ENCODE results near the gene BANK1.
A peak's percentile ranks its signal among the peaks of the same experiment; 100 is the strongest.

Gene BANK1

DNA sequence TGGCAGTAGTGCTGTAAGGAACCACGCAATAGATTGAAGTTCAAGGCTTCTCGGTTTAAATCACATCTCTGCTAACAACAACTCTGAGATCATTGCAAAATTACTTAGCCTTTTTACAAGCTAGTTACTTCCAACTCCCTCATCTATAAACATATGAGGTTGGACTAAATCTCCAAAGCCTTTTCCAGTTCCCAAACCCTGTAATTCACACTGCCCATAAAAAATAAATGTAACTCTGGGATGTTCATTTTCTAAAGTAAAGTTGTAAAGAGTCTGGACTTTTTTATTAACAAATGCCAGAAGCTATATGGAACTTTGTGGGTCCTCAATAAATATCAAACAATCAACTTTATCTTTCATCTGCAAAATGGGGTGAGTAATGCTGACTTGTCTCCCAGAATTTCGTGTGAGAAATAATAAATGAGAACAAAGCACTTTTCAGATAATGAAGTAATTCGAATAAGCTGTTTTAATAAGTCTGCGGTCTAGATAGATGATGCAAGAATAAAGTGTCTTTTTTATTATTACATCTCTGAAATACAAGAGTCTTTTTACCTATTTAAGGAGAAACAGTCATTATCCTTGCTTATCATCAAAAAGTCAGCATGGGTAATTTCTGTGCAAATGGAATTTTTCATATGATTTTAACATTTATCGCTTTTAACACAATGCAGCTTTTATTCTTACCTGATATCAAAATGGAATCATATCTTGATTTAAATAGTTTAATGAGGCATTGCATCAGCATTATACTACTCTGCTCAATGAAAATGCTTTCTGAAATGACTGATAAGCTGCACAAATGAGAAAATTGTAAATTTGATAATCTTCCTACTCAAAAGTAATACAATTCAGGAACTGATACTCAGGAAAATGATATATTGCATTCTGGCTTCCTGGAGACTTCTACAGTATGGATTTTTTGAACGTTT lies 252.6 kb downstream of the BANK1 start:
- no peak for DNase-seq

DNA sequence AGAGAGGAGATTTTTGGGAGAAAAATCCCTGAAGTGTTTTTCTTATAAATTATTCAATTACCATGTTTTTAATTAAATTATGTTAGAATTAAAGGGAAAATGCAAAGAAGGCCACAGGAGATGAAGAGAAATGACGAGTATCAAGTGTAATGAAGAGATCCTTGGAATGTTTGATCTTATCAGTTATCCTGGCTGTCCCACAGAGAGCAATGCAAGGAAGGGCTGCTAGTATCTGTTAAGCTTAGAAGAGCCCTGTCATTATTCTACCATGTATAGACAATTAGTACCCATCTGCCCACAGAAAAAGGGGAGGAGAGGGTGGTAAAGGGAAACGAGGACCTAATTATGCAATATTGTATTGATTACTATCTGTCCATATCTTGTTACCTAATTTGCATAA lies 257.1 kb downstream of the BANK1 start:
- DNase-seq: no peak

DNA sequence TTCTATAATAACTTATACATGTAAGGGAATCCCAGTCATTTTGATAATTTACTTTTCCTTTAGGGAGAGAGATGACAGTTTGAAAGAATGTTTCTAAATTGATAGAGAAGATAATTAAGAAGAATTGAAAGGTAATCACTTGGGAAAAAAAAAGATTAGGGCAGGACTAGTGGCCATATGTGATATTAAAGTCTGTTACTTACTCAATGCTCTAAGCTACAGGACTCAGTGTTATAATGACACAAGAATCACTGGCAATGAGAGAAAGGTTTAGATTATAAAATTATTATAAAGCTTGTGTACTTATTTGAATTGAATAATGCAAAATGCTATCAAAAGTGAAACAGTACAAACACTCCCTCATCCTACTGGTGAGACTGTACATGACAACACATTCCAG lies 265.3 kb downstream of the BANK1 start:
- no peak for DNase-seq

DNA sequence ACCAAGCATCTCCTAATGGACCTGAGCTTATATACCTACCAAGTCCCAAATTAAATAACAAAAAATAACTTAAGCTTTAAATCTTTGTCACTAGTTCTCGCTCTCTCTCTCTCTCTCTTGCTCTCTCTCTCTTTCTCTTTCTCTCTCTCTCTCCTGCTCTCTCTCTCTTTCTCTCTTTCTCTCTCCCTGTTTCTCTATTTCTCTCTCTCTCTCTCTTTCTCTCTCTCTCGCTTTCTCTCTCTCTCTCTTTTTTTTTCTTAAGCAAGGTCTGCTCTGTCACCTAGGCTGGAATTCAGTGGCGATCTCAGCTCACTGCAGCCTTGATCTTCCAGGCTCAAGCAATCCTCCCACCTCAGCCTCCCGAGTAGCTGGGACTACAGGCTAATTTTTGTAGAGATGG lies 266.6 kb downstream of the BANK1 start:
- no peak for DNase-seq

GRCh38 chr4:102061133-102061532 lies 270.6 kb downstream of the BANK1 start:
- no peak for DNase-seq

DNA sequence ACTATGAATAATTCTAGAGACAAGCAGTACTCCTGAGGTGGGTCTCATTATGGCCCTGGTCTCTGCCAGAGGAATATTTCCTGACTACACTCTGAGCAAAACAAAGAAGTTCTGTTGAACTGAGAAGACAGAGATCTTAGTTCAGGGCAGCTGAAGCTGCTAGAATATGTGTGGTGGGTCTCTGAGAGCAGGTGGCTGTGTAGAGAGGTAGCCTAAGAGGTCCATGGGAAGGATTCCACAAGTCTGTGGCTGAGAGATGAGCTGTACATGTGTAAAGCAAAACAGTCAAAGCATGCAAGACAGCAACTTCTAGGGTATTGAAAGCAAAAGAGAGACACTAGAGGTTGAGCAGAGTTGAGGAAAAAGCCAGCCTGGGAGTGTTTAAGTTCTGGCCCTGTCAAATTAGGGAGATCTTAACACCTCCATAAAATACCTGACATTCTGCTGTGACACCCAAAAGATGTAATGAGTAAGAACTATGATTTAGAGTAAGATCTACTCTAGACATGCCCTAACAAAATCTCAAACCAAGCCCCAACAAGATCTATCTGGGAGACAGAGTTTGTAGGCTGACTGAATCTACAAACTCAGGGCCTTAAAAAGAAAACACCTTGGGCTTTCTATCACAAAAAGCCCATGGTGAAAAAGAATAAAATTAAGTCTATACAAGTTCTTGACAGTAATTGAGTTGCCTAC lies 274.4 kb downstream of the BANK1 start:
- no peak for DNase-seq

- DNase-seq: no peak
Measured at GRCh38 chr4:102076622-102077021, 286.1 kb downstream of the BANK1 start.

DNA sequence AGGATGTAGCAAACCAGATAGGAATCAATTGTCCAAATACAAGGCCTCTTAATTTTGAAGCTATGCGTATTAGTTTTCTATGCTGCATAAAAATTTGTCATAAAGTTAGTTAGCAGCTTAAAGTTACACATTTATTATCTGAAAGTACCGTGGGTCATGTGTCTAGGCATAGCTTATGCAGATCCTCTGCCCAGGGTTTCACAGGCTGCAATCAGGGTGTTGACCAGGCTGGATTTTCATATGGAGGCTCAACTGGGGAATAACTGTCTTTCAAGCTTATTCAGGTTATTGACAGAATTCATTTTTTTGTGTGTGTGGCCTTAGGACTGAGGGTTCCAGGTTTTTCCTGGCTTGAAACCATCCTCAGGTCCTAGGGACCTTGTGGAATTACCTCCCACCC lies 289.7 kb downstream of the BANK1 start:
- DNase-seq: no peak

- DNase-seq: no peak
Measured at GRCh38 chr4:102089850-102090621, 299.5 kb downstream of the BANK1 start.

GRCh38 chr4:102091656-102092055 lies 301.1 kb downstream of the BANK1 start:
- DNase-seq: no peak

DNA sequence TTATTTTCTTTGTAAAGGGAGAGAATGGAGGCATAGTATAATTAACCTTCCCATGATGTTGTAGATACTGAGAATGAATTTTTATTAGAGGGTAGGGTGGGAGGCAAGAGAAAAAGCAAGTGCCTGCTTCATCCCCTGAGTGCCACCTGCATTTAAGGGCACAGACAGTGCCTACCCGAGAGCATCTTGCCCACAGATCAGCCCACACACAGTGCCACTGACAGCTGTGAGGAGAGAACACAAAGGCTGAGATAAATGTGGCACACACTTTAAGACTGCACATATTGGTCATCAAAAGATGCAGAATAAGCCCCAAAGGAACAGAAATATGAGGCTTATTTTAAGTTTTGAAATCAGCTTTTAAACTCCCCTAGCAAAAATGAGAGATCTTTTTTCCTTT lies 304.0 kb downstream of the BANK1 start:
- no peak for DNase-seq

DNA sequence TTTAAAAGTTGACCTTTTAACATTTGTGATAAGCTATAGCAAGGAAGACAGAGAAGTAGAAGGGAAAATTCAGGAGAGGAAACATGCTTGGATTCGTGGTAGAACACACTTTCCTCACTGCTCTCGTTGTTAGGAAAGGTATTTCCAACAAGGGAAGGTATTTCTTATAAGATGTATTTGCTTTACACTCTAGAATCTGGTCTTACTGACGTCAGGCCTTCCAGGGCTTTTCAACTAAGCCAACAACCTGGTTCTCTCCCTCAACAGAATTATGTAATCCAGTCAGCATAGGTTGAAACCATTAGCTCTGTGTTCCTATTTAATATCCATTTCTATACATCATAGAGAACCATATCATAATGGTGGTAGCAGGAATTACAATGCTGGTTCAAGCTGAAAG lies 312.8 kb downstream of the BANK1 start:
- peak; percentile 7 for DNase-seq

GRCh38 chr4:102104278-102104677 lies 313.7 kb downstream of the BANK1 start:
- DNase-seq: no peak

- DNase-seq: peak; percentile 73
Measured at GRCh38 chr4:102105983-102106382, 315.5 kb downstream of the BANK1 start.

DNA sequence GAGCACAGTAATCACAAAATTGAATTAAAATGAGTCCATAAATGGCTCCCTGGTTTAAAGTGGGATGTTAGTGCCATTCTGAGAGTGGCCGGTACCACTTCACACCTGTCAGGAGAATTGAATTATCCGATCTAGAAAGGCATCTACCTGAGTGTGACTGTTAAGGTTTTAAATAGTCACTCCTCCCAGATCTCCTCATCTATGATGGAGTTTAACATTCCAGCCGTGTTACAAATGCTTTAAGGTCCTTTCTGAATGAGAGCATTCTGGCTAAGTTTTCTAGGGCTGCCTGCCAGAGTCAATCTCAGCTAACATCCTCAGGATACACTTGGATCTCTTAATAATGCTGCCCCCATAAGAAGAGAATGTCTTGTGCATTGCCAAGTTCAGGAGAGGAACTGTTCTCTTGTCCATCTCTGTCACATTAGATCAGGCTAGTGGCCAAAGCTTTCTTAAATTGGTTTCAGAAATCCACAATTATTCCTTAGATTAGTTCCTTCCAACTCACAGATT lies 323.6 kb downstream of the BANK1 start:
- no peak for DNase-seq

- DNase-seq: no peak
Measured at GRCh38 chr4:102116121-102116520, 325.6 kb downstream of the BANK1 start.

DNA sequence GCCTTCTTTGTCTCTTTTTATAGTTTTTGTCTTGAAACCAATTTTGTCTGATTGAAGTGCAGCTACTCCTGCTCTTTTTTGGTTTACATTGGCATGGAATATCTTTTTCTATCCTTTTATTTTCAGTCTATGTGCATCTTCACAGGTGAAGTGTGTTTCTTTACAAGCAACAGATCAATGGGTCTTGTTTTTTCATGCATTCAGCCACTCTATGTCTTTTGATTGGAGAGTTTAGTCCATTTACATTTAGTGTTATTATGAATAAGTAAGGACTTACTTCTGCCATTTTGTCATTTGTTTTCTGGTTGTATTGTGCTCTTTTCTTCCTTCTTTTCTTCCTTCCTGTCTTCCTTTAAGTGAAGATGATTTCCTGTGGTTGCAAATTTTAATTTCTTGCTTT lies 330.3 kb downstream of the BANK1 start:
- DNase-seq: no peak
